Activated naive CD4-positive, alpha-beta T cell treated with Interleukin-2 at 50 U/mL for 16 hours (primary cell): ENCODE data around the gene SPINDOC.
A peak's percentile ranks its signal among the peaks of the same experiment; 100 is the strongest.
"Not testable (repeated sequence)": the region's sequence is repeated elsewhere in the genome, so short reads cannot be mapped to it uniquely, and the experiment has no call there.

Experiments
- DNase-seq: peaks from one replicate; pipeline ENCODE4 v3.0.0-alpha.2; 2020

Gene SPINDOC

GRCh38 chr11:63858628-63859550, 45.6 kb downstream of the SPINDOC start:
- no peak for DNase-seq

- DNase-seq = no peak
Observed at GRCh38 chr11:63862923-63863322, 49.7 kb downstream of the SPINDOC start.

- not testable (repeated sequence) for DNase-seq
Observed at GRCh38 chr11:63863620-63864019, 50.4 kb downstream of the SPINDOC start.

GRCh38 chr11:63866211-63866610, 53.0 kb downstream of the SPINDOC start:
- peak; percentile 83 for DNase-seq

- DNase-seq = no peak
Observed at GRCh38 chr11:63867511-63867910, 54.3 kb downstream of the SPINDOC start.

GRCh38 chr11:63868399-63869064, 55.3 kb downstream of the SPINDOC start:
- DNase-seq = no peak

- no peak for DNase-seq
Observed at GRCh38 chr11:63869171-63869591, 55.9 kb downstream of the SPINDOC start.

GRCh38 chr11:63869683-63870082, 56.4 kb downstream of the SPINDOC start:
- DNase-seq = peak; percentile 42

- DNase-seq = peak; percentile 27
Observed at GRCh38 chr11:63870351-63871140, 57.3 kb downstream of the SPINDOC start.

GRCh38 chr11:63871962-63872799, 58.9 kb downstream of the SPINDOC start:
- DNase-seq = peak; percentile 24

GRCh38 chr11:63872800-63873197, 59.5 kb downstream of the SPINDOC start:
- no peak for DNase-seq

- no peak for DNase-seq
Observed at GRCh38 chr11:63873311-63873710, 60.1 kb downstream of the SPINDOC start.

GRCh38 chr11:63874511-63874910, 61.3 kb downstream of the SPINDOC start:
- DNase-seq = no peak

- DNase-seq = no peak
Observed at GRCh38 chr11:63875506-63876065, 62.3 kb downstream of the SPINDOC start.

- DNase-seq = no peak
Observed at GRCh38 chr11:63876616-63877015, 63.4 kb downstream of the SPINDOC start.
